Epithelial cell of alveolus of lung (primary cell): ENCODE results near the gene MRM3. TPM values are rescaled to one million over a fixed set of nuclear protein-coding genes. Genes with fewer than 3 reads are reported as not detected.

ENCODE experiments used
- total RNA-seq: library from RNA; depleted of rRNA; stranded (reverse); fragments of >200 nt; gene quantifications from 2 replicates; pipeline ENCODE4 v1.2.1, GENCODE V29; 2015

MRM3 gene
- total RNA-seq, result 15.8 and 20.3 TPM in 2 replicates

GRCh38 chr17:781805-782731, at the start of gene MRM3, which contains the start of gene GLOD4:
TSS of gene MRM3 (plus strand) at chr17:782353. CDS start at chr17:782379, 26 bp downstream.
TSS of gene GLOD4 (minus strand) at chr17:782280. CDS start at chr17:782255, 25 bp downstream.

GRCh38 chr17:752002-752619, 30.0 kb upstream of the MRM3 start, which contains the start of gene GEMIN4:
TSS of gene GEMIN4 (minus strand) at chr17:752264. CDS start at chr17:752142, 122 bp downstream.

Other genes with a start within 250 kb of the MRM3 start
- 16.9 and 23.2 TPM in 2 replicates for gene VPS53, start 67.5 kb upstream of the MRM3 start, total RNA-seq
- gene TLCD3A, start 49.8 kb upstream of the MRM3 start, total RNA-seq, result 14.9 and 25.2 TPM in 2 replicates
- gene GEMIN4, start 30.1 kb upstream of the MRM3 start, total RNA-seq, result 19.6 and 25.3 TPM in 2 replicates
- gene GLOD4, start 73 bp upstream of the MRM3 start, total RNA-seq, result 33.5 and 45.6 TPM in 2 replicates
- 16.4 and 61.2 TPM in 2 replicates for gene NXN, start 197.4 kb downstream of the MRM3 start, total RNA-seq
- gene TIMM22, start 214.8 kb downstream of the MRM3 start, total RNA-seq, result 11.0 and 20.9 TPM in 2 replicates